Keratinocyte (primary cell): ENCODE results near the gene BECN2.
"Not testable (repeated sequence)": the region's sequence is repeated elsewhere in the genome, so short reads cannot be mapped to it uniquely, and the experiment has no call there.

ENCODE experiments used
- EZH2 ChIP-seq: IDR thresholded peaks from one replicate; pipeline ENCODE4 v1.6.1; 2012; ENCODE audit warnings: inconsistent platforms, mild to moderate bottlenecking, low read length, moderate library complexity
- TF ChIP-seq, protein P1 (sequence below), 3 experiments: IDR thresholded peaks in 1 of 3; conservative IDR thresholded peaks in 1 of 3; optimal IDR thresholded peaks in 1 of 3; 2 replicates in 2 of 3; 3 replicates in 1 of 3; pipeline versions ENCODE3 to v1.5.1; 2011; ENCODE audit warnings: low read length in 3 of 3, mild to moderate bottlenecking in 3 of 3, moderate library complexity in 2 of 3, control low read depth in 1 of 3, inconsistent platforms in 1 of 3; ENCODE audit not compliant: insufficient read depth in 2 of 3; ENCODE audit errors: extremely low read depth in 1 of 3

- TF ChIP-seq, protein P1, sequence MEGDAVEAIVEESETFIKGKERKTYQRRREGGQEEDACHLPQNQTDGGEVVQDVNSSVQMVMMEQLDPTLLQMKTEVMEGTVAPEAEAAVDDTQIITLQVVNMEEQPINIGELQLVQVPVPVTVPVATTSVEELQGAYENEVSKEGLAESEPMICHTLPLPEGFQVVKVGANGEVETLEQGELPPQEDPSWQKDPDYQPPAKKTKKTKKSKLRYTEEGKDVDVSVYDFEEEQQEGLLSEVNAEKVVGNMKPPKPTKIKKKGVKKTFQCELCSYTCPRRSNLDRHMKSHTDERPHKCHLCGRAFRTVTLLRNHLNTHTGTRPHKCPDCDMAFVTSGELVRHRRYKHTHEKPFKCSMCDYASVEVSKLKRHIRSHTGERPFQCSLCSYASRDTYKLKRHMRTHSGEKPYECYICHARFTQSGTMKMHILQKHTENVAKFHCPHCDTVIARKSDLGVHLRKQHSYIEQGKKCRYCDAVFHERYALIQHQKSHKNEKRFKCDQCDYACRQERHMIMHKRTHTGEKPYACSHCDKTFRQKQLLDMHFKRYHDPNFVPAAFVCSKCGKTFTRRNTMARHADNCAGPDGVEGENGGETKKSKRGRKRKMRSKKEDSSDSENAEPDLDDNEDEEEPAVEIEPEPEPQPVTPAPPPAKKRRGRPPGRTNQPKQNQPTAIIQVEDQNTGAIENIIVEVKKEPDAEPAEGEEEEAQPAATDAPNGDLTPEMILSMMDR (optimal IDR thresholded peaks at IDR 0.05 in 1 of 3, IDR thresholded peaks at IDR 0.05 in 1 of 3, conservative IDR thresholded peaks at IDR 0.05 in 1 of 3; ENCODE audit: extremely low read depth in 1 of 3, insufficient read depth in 2 of 3, low read length in 3 of 3), result not testable (repeated sequence)
- TF ChIP-seq EZH2, result not testable (repeated sequence)
These were observed 30.9 kb downstream of the BECN2 start for GRCh38 chr1:241988389-241988930.
